ENCODE measurements around the gene MMP8.
"Not testable (repeated sequence)": the region's sequence is repeated elsewhere in the genome, so short reads cannot be mapped to it uniquely, and the experiment has no call there.

MMP8 gene

GRCh38 chr11:102749101-102749722 lies 24.5 kb upstream of the MMP8 start:
- TF ChIP-seq, protein P1, sequence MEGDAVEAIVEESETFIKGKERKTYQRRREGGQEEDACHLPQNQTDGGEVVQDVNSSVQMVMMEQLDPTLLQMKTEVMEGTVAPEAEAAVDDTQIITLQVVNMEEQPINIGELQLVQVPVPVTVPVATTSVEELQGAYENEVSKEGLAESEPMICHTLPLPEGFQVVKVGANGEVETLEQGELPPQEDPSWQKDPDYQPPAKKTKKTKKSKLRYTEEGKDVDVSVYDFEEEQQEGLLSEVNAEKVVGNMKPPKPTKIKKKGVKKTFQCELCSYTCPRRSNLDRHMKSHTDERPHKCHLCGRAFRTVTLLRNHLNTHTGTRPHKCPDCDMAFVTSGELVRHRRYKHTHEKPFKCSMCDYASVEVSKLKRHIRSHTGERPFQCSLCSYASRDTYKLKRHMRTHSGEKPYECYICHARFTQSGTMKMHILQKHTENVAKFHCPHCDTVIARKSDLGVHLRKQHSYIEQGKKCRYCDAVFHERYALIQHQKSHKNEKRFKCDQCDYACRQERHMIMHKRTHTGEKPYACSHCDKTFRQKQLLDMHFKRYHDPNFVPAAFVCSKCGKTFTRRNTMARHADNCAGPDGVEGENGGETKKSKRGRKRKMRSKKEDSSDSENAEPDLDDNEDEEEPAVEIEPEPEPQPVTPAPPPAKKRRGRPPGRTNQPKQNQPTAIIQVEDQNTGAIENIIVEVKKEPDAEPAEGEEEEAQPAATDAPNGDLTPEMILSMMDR (IDR thresholded peaks at IDR 0.05; ENCODE audit: extremely low read depth, insufficient read depth, missing control alignments), result no peak
- in situ Hi-C loops (cut with MboI; ENCODE audit: low pct_unique_long_range_greater_than_20kb, low sequenced_read_pairs, unreplicated experiment), result no loop called here
- no peak for DNase-seq (ENCODE audit: low spot score)

- in situ Hi-C loops (cut with MboI; ENCODE audit: low pct_unique_long_range_greater_than_20kb, low sequenced_read_pairs, unreplicated experiment); DNase-seq (ENCODE audit: low spot score): not testable (repeated sequence)
Observed at GRCh38 chr11:102746746-102747578, 22.2 kb upstream of the MMP8 start.

- in situ Hi-C loops (cut with MboI; ENCODE audit: low pct_unique_long_range_greater_than_20kb, low sequenced_read_pairs, unreplicated experiment), result no loop called here
- no peak for DNase-seq (ENCODE audit: low spot score)
- TF ChIP-seq, protein P1 (IDR thresholded peaks at IDR 0.05; ENCODE audit: extremely low read depth, insufficient read depth, missing control alignments), result no peak
Observed at GRCh38 chr11:102734650-102735049, 9.9 kb upstream of the MMP8 start.

GRCh38 chr11:102733232-102733875 lies 8.6 kb upstream of the MMP8 start:
- TF ChIP-seq, protein P1 (IDR thresholded peaks at IDR 0.05; ENCODE audit: extremely low read depth, insufficient read depth, missing control alignments), result peak; percentile 70
- peak; percentile 57 for DNase-seq (ENCODE audit: low spot score)
- in situ Hi-C loops (cut with MboI; ENCODE audit: low pct_unique_long_range_greater_than_20kb, low sequenced_read_pairs, unreplicated experiment), result no loop called here

- DNase-seq (ENCODE audit: low spot score); in situ Hi-C loops (cut with MboI; ENCODE audit: low pct_unique_long_range_greater_than_20kb, low sequenced_read_pairs, unreplicated experiment): not testable (repeated sequence)
Observed at GRCh38 chr11:102730944-102731343, 6.2 kb upstream of the MMP8 start.

- no peak for DNase-seq (ENCODE audit: low spot score)
- TF ChIP-seq, protein P1 (IDR thresholded peaks at IDR 0.05; ENCODE audit: extremely low read depth, insufficient read depth, missing control alignments), result no peak
- in situ Hi-C loops (cut with MboI; ENCODE audit: low pct_unique_long_range_greater_than_20kb, low sequenced_read_pairs, unreplicated experiment), result no loop called here
Observed at GRCh38 chr11:102729849-102730815, 5.4 kb upstream of the MMP8 start.

- DNase-seq (ENCODE audit: low spot score), result no peak
- TF ChIP-seq, protein P1 (IDR thresholded peaks at IDR 0.05; ENCODE audit: extremely low read depth, insufficient read depth, missing control alignments), result no peak
- in situ Hi-C loops (cut with MboI; ENCODE audit: low pct_unique_long_range_greater_than_20kb, low sequenced_read_pairs, unreplicated experiment), result no loop called here
Observed at GRCh38 chr11:102727890-102728289, 3.1 kb upstream of the MMP8 start.

Measured in GM13977 (cell line).